ENCODE data around the gene OR9A2. TPM values are rescaled to one million over a fixed set of nuclear protein-coding genes. Genes with fewer than 3 reads are reported as not detected.
"Not testable (repeated sequence)": the region's sequence is repeated elsewhere in the genome, so short reads cannot be mapped to it uniquely, and the experiment has no call there.

Gene OR9A2
- polyA plus RNA-seq, 3 donors = not detected

DNA sequence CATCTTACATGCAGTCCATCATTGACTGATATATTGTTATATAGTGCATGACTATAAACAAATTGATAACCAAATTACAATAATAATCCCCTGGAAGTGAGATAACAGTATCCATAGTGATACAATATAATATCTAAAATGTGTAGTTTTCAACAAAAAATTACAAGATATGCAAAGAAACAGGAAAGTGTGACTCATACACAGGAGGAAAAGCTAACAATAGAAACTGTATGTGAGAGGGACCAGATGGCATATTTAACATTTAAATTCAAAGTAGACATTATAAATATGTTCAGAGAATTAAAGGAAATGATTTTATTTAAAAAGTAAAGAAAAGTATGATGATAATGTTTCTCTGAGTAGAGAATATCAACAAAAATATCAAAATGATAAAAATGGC is 8.0 kb downstream of the OR9A2 start:
- DNase-seq = no peak

DNA sequence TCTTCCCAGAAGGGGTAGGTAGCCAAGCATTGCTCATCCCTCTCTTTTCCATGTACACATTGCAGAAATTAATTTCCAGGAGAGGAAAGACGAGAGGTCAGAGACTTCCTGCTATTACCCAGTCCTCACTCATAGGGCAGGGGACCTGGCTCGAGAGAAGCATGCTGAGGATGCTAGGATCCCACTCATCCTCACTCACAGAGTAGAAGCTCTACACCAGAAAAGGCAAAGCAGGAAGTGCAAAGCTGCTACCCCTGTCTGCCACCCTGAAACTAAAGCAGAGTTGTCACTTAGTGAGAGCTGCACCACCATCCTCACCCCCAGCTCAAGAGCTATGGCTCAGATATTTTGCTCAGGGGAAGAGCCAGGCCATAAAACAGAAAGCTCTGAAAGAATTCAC is 9.9 kb downstream of the OR9A2 start:
- no peak for DNase-seq

DNA sequence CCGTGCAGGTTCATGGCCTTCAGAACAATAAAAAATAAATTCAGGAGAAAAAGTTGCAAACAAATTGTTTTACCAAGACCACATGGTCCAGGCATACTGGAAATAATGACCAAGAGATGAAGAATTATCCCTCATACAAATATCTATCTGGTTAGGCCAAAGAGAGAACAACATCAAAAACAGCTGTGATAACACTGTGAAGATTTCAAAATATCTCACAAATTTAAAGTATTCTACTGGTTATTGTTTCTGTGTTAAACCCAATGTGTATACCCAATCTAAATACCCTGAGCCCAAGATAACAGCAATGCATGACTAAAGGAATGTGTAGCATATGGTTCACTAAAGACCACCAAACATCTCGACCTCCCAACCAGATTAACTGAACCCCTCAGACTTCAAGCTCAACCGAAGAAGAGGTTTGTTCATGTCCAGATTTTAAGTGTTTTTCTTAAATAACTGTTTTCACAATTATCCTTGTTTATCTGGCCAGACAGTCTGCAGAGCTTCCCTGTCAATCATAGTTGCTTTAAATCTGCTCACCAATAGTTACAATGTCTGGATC is 10.9 kb downstream of the OR9A2 start:
- DNase-seq = no peak

DNA sequence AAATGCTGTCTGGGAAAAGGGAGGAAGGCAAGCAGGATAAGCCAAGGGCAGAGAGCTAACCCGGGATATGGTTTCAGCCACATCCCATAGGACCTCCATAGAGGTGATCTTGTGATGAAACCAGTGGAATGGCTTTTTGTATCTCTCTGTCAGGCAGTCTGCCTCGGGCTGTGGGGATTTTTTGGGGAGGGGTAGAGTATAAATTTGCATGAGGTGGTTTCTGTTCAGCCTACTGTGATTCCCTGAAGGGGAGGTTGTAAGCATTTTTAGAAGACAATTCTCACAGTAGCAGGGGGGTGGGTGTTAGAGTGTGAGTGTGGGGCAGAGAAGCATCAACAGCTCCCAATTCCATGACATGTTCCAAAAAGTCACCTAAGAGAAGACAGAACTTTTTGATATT is 11.8 kb downstream of the OR9A2 start:
- no peak for DNase-seq

DNA sequence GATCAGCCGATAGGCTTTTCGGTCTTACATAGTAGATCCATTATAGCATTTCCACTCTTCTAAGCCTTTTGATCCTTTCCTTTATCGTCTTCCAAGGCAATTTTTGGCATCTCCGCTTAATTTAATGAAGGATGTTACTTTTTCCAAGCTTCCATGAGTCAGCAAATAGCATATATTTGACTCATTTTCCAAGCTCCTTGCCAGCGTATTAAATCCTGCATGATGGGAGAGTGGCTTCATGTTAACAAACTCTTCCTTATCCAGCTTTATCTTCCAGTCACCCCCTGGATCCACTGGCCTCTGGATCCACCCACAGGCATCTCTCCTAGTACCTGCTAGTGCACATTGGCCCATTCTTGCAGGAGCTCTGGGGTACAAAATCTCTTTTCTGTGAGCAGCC is 13.0 kb downstream of the OR9A2 start:
- DNase-seq = no peak

DNA sequence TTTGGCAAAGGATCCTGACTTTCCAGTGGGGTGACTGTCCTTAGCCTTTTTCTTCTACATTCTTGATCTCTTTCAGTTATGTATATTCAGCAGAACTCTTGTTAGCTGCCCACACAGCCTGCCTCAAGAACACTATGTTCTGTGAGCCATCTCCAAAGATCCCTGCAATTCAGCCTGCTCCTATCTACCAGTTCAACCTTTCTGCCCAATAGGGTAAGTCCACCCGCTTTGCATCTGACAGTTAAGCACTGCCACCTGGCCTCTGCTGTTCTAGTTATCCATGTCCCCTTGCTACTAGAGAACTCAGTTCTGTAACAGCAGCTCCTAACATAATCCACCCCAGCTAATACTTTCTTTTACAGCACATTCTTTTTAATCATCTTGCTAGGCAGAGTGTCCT is 13.5 kb downstream of the OR9A2 start:
- DNase-seq = no peak

DNA sequence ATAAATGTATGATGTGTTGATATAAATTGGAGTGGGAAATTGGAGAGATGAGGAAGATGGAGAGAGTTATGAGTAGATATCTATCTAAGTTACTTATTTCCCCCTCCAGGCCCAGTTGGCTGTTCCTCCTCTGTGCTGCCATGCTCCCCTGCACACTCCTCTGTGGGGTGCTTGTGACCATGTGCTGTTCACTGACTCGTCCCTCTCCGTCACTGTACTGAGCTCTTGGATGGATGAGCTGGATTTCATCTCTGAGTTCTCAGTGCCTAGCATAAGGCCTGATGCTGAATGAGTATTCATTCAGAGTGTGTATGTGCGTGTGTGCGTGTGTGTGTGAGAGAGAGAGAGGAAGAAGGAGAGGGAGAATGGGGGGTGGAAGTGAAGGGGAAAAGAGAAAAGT is 14.5 kb downstream of the OR9A2 start:
- no peak for DNase-seq

DNA sequence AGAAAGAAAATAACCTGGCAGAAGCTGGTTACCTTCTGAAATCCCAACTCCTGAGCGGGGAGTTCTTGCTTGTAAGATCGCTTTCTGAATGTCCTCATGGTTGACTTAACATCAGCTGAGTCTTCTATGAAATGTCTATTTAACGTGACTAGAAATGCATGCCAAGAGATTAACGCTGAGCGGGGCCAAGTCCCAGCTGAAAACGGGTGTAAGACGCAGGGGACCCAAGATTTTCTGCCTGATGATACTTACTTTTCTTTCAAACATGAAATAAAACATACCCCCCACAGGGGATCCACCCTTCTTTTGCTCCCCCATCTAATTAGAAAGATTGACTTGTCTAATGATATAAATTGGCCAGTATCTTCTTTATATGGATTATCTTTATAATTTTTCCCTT is 14.9 kb downstream of the OR9A2 start:
- DNase-seq = no peak

DNA sequence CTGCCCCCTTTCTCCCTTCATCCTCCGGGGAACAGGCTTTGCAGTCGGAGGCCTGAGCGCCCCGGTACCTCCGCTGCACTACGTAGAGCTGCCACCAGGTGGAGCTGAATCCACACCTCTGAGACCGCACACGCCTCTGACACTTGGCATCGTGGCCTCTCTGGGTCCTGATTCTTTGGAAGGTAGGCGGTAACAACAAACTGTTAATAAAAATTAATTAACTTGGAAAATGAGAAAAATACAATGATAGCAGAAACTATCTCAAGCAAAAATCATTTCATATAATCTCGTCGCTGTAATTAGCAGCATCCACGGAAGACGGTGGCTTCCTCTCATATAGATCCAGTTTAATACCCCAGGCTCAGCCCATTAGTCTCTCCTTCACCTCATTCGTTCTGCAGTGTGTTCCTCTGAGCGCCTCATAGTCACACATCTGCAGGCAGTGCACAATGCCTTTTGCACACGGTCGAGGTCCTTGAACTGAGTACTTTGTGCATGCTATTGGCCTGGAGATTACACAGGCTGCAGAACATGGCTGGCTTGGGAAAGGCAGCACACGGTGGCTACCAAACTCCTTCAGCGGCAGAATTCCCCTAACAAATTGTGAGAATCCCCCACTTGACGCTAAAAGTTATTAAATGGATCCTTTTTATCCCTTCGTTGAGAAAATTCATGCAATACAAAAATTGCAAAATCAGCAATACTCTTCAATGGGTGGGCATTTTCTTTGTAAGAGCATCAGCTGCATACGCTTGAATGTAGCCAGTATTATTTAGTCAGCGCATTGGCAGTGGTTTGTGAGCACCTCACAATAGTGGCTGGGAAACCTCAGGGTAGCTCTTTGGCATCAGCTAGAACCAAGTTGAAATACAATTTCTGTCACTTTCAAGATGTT is 18.7 kb downstream of the OR9A2 start:
- DNase-seq = peak; percentile 60

DNA sequence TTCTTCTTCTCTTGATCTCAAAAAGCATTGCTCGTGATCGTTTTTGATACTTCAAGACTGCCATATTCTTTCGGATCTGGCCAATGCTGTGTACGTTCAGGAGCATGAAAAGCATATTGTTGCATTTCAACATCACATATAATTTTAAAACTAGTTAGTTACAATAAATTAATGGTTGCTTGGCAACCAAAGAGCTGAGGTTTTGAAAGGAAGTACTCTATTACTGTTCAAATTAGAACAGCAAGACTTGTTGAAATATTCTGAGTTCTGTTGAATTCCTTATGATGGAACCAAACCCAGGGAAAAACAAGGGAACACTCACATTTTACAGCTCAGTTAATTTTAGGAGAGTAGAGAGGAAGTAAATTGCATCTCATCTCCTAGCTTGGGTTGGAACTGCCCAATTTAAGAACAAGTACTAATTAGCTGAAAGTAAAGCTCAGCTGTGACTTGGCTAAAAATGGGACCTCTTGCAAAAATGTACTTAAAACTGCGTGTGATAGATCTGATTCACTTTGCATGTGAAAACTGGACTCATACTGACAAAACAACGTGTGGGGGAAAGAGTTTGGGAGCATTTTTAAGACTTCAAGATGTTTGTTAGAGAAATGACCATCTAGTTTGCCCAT is 21.2 kb downstream of the OR9A2 start:
- no peak for DNase-seq

DNA sequence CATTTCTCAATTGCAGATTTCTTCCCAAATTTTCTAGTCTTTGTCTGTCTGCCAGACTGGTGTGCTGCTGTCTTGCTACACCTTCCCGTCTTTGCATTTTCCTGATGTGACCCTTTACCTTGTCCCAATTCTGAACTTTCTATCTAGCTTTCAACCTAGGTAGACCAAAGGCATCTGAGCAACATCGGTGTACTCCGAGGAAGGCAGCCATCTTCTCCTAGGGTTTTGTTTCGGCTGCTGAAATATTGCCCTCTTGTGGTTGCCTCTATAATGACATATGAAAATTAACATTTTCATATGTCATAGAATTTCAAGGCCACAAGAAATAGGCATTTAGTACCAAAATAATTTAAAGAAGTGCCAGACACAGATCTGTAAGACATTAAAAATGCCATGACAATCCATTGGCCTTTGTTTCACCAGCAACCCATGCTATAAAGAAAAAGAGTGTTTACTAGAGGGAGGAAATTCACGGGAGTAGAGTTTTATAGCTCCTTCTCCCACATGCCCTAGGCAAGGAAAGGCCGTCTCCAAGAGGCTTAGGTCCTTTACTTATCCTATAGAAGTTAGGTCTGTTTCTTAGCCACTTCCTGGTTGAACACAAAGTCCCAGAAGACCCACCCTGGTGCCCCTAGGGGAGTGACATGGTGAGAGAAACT is 23.4 kb downstream of the OR9A2 start:
- peak; percentile 26 for DNase-seq

DNA sequence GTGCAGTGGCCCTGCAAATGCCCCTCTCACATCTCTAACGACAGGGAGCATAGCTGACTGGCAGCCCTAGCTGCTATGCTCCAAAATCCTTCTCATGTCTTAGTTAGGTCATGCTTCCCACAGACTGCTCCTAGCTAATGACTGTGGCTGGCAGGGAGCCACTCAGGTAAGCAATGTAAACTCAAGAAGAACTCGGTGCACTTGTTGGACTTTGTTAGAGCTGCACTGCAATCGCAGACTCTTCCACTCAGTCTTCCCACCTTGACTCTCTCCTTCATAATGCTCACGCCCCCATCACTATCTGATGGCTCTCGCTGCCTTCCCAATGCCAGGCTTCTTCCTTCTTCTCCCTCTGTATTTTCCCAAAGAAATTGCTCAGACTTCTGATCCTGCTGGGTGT is 24.0 kb downstream of the OR9A2 start:
- DNase-seq = no peak

DNA sequence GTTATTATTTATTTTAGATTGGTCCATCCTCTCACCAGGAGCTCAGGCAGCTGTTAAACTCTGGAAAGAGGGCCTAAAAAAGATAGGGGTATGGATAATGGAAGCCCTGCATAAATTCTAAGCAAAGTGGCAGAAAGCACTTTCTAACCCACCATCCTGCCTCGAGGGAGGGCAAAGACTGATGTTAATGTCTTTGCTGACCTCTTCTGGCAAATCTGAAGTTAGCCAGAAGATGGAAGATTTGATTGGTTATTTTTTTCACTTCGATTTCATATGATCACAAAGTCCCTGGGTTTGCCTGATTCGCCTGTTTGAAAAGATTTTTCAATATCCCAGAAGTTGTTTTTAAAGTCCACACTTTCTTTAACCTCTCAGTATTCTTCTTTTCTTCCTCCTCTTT is 24.8 kb downstream of the OR9A2 start:
- no peak for DNase-seq

DNA sequence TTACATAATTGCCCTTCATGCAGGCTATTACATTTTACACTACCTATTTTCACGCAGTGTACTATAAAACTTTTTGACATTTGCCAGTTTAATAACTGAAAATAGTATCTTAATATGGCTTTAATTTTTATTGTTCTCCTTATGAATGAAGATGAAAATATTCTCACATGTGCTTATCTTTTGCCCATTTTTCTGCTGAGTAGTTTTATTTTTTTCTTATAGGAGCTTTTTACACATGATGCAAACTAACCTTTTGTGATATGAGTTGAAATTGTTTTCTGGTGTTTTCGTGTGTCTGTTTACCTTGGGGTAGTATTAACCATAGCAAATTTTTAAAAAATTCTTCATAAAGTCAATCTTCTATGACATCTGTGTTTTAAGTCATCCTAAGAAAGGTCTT is 26.3 kb downstream of the OR9A2 start:
- no peak for DNase-seq

DNA sequence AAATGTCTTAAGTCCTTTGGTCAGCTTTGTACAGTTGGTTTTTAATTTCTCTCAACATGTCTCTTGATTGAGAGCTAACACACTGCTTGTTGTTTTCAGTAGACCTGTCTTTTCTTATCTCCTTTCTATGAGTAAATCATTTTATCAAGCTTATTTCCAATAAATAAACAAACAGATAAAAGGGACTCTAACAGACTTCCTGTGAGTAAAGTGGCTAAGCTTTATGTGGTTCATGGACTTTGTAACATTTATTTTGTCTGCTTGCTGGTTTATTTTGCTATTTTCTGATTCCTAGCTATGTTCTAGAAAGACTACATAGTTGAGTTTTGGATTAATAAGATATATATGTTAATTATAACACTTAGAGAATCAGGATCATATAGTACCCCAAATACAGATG is 27.1 kb downstream of the OR9A2 start:
- no peak for DNase-seq

DNA sequence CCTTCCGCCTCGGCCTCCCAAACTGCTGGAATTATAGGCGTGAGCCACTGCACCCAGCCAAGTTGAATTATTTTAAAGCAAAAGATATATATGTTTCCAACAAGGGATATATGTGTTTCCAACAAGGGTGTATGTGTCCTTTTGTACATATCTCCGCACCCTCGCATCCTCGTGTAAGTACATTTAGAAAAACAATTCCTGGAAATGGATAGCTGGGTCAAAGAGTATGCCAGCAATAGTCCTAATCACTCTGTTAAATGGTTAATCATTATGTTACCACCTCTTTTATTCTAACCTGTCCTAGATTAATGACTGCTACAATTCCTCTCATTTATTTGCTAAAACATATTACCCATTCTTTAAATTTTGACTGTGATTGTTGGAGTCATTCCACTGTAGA is 28.0 kb downstream of the OR9A2 start:
- DNase-seq = no peak

DNA sequence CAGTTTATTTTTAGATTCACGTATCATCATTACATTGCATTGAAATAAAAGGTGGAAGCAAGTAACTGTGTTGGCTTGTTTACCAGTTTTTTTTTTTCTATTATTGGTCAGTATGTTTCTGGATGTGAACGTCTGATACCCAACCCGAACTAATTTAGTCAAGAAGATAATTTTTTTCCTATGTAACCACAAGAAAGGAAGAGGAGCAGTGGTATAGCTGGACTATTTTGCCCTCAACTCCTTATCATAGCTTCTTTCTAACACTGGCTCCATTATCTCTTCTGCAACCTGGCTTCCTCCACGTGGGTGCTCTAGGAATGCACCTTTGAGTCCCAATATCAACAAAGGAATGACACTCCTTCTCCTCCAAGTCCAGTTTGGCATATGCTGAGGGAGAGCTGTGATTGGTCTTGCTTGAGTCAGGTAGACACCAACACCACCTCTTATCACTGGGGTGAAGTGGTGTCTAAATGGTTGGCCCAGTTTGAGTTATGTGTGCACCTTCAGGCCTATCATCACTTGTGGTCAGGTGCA is 29.4 kb downstream of the OR9A2 start:
- DNase-seq = no peak

DNA sequence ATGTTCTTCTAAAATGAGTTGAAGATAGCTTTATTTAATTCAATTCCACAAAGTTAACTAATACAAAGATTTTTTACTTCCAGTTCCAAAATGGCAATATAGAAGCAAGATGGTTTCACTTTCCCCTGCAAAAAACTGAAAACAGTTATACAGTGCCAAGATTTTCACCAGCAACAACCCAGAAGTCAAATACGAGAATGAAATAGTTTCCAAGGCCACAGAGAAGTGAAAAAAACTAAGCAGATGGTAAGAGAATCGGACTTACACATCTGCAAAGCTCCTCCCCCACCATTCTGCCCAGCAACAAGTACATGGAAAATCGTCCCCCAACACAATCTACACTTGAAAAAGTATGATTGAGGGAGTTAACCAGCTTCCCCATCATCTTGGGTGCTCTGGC is 34.5 kb downstream of the OR9A2 start:
- no peak for DNase-seq

DNA sequence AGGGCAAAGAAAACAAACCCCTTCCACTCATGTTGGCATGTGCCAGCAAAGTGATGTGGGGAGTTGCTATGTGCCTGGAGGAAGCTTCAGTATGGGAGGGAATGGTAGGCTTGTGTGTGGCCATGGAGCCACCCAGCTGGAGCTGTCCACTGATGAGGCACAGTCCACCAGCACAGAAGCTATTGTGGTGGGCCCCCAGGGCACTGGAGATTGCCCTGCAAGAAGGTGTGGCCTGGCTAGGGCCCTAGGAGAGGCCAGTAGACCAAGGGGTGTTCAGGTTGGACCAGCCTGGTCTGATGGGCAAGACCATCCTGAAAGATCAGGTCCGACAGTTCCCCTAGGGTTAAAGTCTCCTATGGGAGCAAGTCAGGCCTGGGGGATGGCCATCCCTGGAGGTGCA is 42.6 kb downstream of the OR9A2 start:
- no peak for DNase-seq

DNA sequence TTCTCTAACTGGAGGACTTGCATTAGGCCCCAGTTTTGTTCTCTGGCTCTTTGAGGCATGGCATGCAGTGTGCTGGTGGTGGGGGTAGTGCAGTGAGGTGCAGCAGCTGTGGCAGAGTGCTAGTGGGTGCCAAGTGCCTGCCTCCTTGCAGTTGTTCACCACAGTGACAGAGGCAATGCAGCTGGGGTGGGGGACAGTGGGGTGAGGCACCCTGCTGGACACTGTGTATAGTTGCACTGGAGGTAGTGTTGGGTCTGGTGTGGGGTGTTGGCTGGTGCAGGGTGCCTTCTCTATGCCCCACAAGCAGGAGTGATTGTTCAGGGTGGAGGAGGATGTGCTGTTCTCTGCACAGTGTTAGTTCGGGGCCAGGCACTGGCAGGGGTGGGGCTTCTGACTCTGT is 43.1 kb downstream of the OR9A2 start:
- no peak for DNase-seq

DNA sequence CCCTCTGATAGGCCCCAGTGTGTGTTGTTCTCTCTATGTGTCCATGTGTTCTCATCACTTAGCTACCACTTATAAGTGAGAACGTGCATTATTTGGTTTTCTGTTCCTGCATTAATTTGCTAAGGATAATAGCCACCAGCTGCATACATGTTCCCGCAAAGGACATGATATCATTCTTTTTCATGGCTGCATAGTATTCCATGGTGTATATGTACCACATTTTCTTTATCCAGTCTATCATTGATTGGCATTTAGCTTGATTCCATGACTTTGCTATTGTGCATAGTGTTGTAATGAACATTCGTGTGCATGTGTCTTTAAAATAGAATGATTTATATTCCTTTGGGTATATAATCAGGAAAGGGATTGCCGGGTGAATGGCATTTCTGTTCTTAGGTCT is 48.5 kb downstream of the OR9A2 start:
- DNase-seq = not testable (repeated sequence)
